Activated naive CD4-positive, alpha-beta T cell treated with anti-CD3 and anti-CD28 coated beads, Interleukin-2, amount 50 U/mL, for 72 hours (primary cell): Measurements from ENCODE around the gene CDC6. TPM values are rescaled to one million over a fixed set of nuclear protein-coding genes. Genes with fewer than 3 reads are reported as not detected.

Experiments
- ATAC-seq, 2 donors: fragments of 150-1000 bp; cut with Tn5 transposase; 2 replicates each; pipeline ENCODE4 v1.10.0; 2021; ENCODE audit warnings: mild to moderate bottlenecking in 2 of 2, moderate library complexity in 2 of 2
- DNase-seq, 2 donors: peaks; one replicate each; pipeline ENCODE4 v3.0.0; 2021 to 2022; ENCODE audit warnings: low spot score in 2 of 2
- H3K27ac Mint-ChIP-seq, 2 donors: one replicate each; pipeline ENCODE4 v1.8.0; 2022; ENCODE audit warnings: mild to moderate bottlenecking in 2 of 2, mixed read lengths in 2 of 2
- H3K36me3 Mint-ChIP-seq, 2 donors: one replicate each; pipeline ENCODE4 v1.8.0; 2022; ENCODE audit warnings: mixed read lengths in 2 of 2
- H3K9me3 Mint-ChIP-seq, 2 donors: one replicate each; pipeline ENCODE4 v1.8.0; 2022; ENCODE audit warnings: mixed read lengths in 2 of 2
- total RNA-seq, 2 donors: library from RNA; stranded (reverse); gene quantifications; one replicate each; pipeline ENCODE4 v1.2.3, GENCODE V29; 2022

Gene CDC6
- total RNA-seq, 2 donors from 2014 or later: 81.8 to 86.7 TPM

- H3K27ac Mint-ChIP-seq: peak overlapping the region; percentile 99 to 100
- H3K9me3 Mint-ChIP-seq: no peaks in the 10 kb centered on the region
- DNase-seq (peak in 1 of 2 donors; percentile 63), ATAC-seq (peak; percentile 23 to 28)
- no peaks in the 10 kb centered on the region for H3K36me3 Mint-ChIP-seq
Observed at GRCh38 chr17:40325156-40326013, 37.7 kb downstream of the CDC6 start.

- Mint-ChIP-seq H3K36me3 (peaks cover 0 to 3% of the 10 kb centered on the region in 2 donors), H3K27ac (peak overlapping the region; percentile 92 to 99), H3K9me3 (no peaks in the 10 kb centered on the region)
- ATAC-seq: peak in 1 of 2 donors; percentile 23
- DNase-seq: peak in 1 of 2 donors; percentile 72
Observed at GRCh38 chr17:40326014-40326831, 38.5 kb downstream of the CDC6 start.

GRCh38 chr17:40326832-40327199 lies 39.1 kb downstream of the CDC6 start:
- peaks cover 0 to 9% of the 10 kb centered on the region in 2 donors for H3K36me3 Mint-ChIP-seq
- ATAC-seq (no peak), DNase-seq (no peak)
- no peaks in the 10 kb centered on the region for H3K9me3 Mint-ChIP-seq
- peak overlapping the region; percentile 22 to 99 for H3K27ac Mint-ChIP-seq

GRCh38 chr17:40327244-40327729 lies 39.6 kb downstream of the CDC6 start:
- Mint-ChIP-seq H3K9me3 (no peaks in the 10 kb centered on the region), H3K27ac (peak overlapping the region; percentile 22 to 99), H3K36me3 (peaks cover 0 to 9% of the 10 kb centered on the region in 2 donors)
- no peak for ATAC-seq
- DNase-seq: peak in 1 of 2 donors; percentile 55

- H3K36me3 Mint-ChIP-seq: peaks cover 0 to 15% of the 10 kb centered on the region in 2 donors
Observed at GRCh38 chr17:40327735-40328385, 40.2 kb downstream of the CDC6 start.

GRCh38 chr17:40328386-40328766 lies 40.7 kb downstream of the CDC6 start:
- Mint-ChIP-seq H3K36me3 (peaks cover 0 to 20% of the 10 kb centered on the region in 2 donors), H3K27ac (peak overlapping the region in 1 of 2 donors; percentile 73), H3K9me3 (no peaks in the 10 kb centered on the region)
- no peak for ATAC-seq
- no peak for DNase-seq

More at GRCh38 chr17:40327735-40328385, 40.2 kb downstream of the CDC6 start:
- no peak for DNase-seq
- peak overlapping the region; percentile 22 to 99 for H3K27ac Mint-ChIP-seq
- no peaks in the 10 kb centered on the region for H3K9me3 Mint-ChIP-seq
- no peak for ATAC-seq

- ATAC-seq: peak in 1 of 2 donors; percentile 6
- peak overlapping the region; percentile 40 to 80 for H3K27ac Mint-ChIP-seq
- H3K36me3 Mint-ChIP-seq: peaks cover 0 to 20% of the 10 kb centered on the region in 2 donors
- H3K9me3 Mint-ChIP-seq: no peaks in the 10 kb centered on the region
- DNase-seq: no peak
Observed at GRCh38 chr17:40329839-40330794, 42.4 kb downstream of the CDC6 start.

GRCh38 chr17:40330850-40331470 lies 43.3 kb downstream of the CDC6 start:
- no peak for ATAC-seq
- H3K27ac Mint-ChIP-seq: peak overlapping the region; percentile 33 to 80
- H3K9me3 Mint-ChIP-seq: no peaks in the 10 kb centered on the region
- no peak for DNase-seq
- peaks cover 0 to 20% of the 10 kb centered on the region in 2 donors for H3K36me3 Mint-ChIP-seq

GRCh38 chr17:40331743-40332641 lies 44.3 kb downstream of the CDC6 start:
- H3K36me3 Mint-ChIP-seq: peaks cover 0 to 20% of the 10 kb centered on the region in 2 donors
- H3K27ac Mint-ChIP-seq: peak overlapping the region; percentile 80 to 83
- no peak for ATAC-seq
- no peaks in the 10 kb centered on the region for H3K9me3 Mint-ChIP-seq
- DNase-seq: no peak

GRCh38 chr17:40333781-40334448 lies 46.2 kb downstream of the CDC6 start:
- ATAC-seq (no peak), DNase-seq (no peak)
- H3K36me3 Mint-ChIP-seq: peaks cover 0 to 26% of the 10 kb centered on the region in 2 donors
- H3K27ac Mint-ChIP-seq: peak overlapping the region in 1 of 2 donors; percentile 50
- no peaks in the 10 kb centered on the region for H3K9me3 Mint-ChIP-seq

- ATAC-seq (no peak), DNase-seq (no peak)
- no peaks in the 10 kb centered on the region for H3K9me3 Mint-ChIP-seq
- H3K27ac Mint-ChIP-seq: no peak overlapping the region
- H3K36me3 Mint-ChIP-seq: peaks cover 0 to 26% of the 10 kb centered on the region in 2 donors
Observed at GRCh38 chr17:40335620-40336019, 47.9 kb downstream of the CDC6 start.

- ATAC-seq: no peak
- H3K9me3 Mint-ChIP-seq: no peaks in the 10 kb centered on the region
- H3K27ac Mint-ChIP-seq: peak overlapping the region; percentile 71 to 93
- DNase-seq: no peak
- H3K36me3 Mint-ChIP-seq: peaks cover 0 to 17% of the 10 kb centered on the region in 2 donors
Observed at GRCh38 chr17:40337351-40337750, 49.7 kb downstream of the CDC6 start.

- peak overlapping the region; percentile 71 to 93 for H3K27ac Mint-ChIP-seq
- DNase-seq (no peak), ATAC-seq (peak in 1 of 2 donors; percentile 75)
- no peaks in the 10 kb centered on the region for H3K9me3 Mint-ChIP-seq
- H3K36me3 Mint-ChIP-seq: peaks cover 3 to 9% of the 10 kb centered on the region in 2 donors
Observed at GRCh38 chr17:40338058-40338457, 50.4 kb downstream of the CDC6 start.
